Sigmoid colon (tissue), 4 donors: ENCODE data around the gene HECTD3.

Experiments
- CTCF ChIP-seq, 4 experiments: fragments of 450-650 bp in 3 of 4; fragments of 200-600 bp in 1 of 4; IDR thresholded peaks; one replicate each; pipeline ENCODE4 v1.5.1; 2016 to 2019; ENCODE audit warnings: antibody characterized with exemption in 4 of 4, mild to moderate bottlenecking in 3 of 4, moderate library complexity in 2 of 4
- EP300 ChIP-seq, 4 donors: sonication (generic); formaldehyde crosslinking; IDR thresholded peaks; one replicate each; pipeline ENCODE4 v1.6.1; 2017; ENCODE audit warnings: antibody characterized with exemption in 4 of 4
- POLR2A ChIP-seq, 2 donors: fragments of 450-650 bp; IDR thresholded peaks; one replicate each; pipeline ENCODE4 v1.6.1; 2016; ENCODE audit warnings: antibody characterized with exemption in 2 of 2, mild to moderate bottlenecking in 2 of 2, moderate library complexity in 2 of 2

- TF ChIP-seq CTCF (IDR thresholded peaks at IDR 0.05) (no peak), POLR2A (IDR thresholded peaks at IDR 0.05) (no peak), EP300 (IDR thresholded peaks at IDR 0.05) (no peak)
Observed at GRCh38 chr1:45038661-45039364, 27.7 kb upstream of the HECTD3 start.
